Hindlimb muscle (tissue), 1 donor: ENCODE data around the gene ZNF609. TPM values are rescaled to one million over a fixed set of nuclear protein-coding genes. Genes with fewer than 3 reads are reported as not detected.
A peak's percentile ranks its signal among the peaks of the same experiment; 100 is the strongest.

Experiments
- DNase-seq: peaks from one replicate; pipeline ENCODE4 v3.0.0-alpha.2; 2013
- polyA plus RNA-seq: library from polyadenylated mRNA; unstranded; fragments of 120-200 nt; gene quantifications from one replicate; pipeline ENCODE4 v1.2.1, GENCODE V29; 2013; ENCODE audit not compliant: insufficient read length

The ZNF609 gene
- polyA plus RNA-seq, 1 donor = 16.5 TPM

GRCh38 chr15:64547275-64547674 is 86.9 kb downstream of the ZNF609 start:
- DNase-seq = no peak

GRCh38 chr15:64548235-64548634 is 87.9 kb downstream of the ZNF609 start:
- no peak for DNase-seq

- no peak for DNase-seq
Observed at GRCh38 chr15:64549860-64550259, 89.5 kb downstream of the ZNF609 start.

GRCh38 chr15:64552281-64552948 is 92.0 kb downstream of the ZNF609 start:
- DNase-seq = no peak

- DNase-seq = no peak
Observed at GRCh38 chr15:64558460-64559179, 98.2 kb downstream of the ZNF609 start.

GRCh38 chr15:64559243-64559642 is 98.9 kb downstream of the ZNF609 start:
- DNase-seq = no peak

GRCh38 chr15:64560501-64560900 is 100.1 kb downstream of the ZNF609 start:
- DNase-seq = no peak

GRCh38 chr15:64560998-64561397 is 100.6 kb downstream of the ZNF609 start:
- no peak for DNase-seq

GRCh38 chr15:64562003-64562640 is 101.7 kb downstream of the ZNF609 start:
- DNase-seq = no peak

GRCh38 chr15:64566102-64566501 is 105.7 kb downstream of the ZNF609 start:
- DNase-seq = no peak

- DNase-seq = no peak
Observed at GRCh38 chr15:64566629-64567427, 106.5 kb downstream of the ZNF609 start.

- DNase-seq = no peak
Observed at GRCh38 chr15:64568765-64569164, 108.4 kb downstream of the ZNF609 start.

- no peak for DNase-seq
Observed at GRCh38 chr15:64571857-64572291, 111.5 kb downstream of the ZNF609 start.

GRCh38 chr15:64572856-64573255 is 112.5 kb downstream of the ZNF609 start:
- no peak for DNase-seq

- DNase-seq = no peak
Observed at GRCh38 chr15:64574301-64575017, 114.1 kb downstream of the ZNF609 start.

GRCh38 chr15:64580696-64581407 is 120.5 kb downstream of the ZNF609 start:
- DNase-seq = no peak

- no peak for DNase-seq
Observed at GRCh38 chr15:64581408-64581761, 121.0 kb downstream of the ZNF609 start.

- DNase-seq = no peak
Observed at GRCh38 chr15:64582202-64582601, 121.8 kb downstream of the ZNF609 start.

GRCh38 chr15:64583519-64583918 is 123.1 kb downstream of the ZNF609 start:
- no peak for DNase-seq

- no peak for DNase-seq
Observed at GRCh38 chr15:64583983-64584382, 123.6 kb downstream of the ZNF609 start.

- DNase-seq = peak; percentile 70
Observed at GRCh38 chr15:64586259-64586870, 126.0 kb downstream of the ZNF609 start.
